Measurements from ENCODE around the gene SPATA9. TPM values are rescaled to one million over a fixed set of nuclear protein-coding genes. Genes with fewer than 3 reads are reported as not detected.

SPATA9 gene, protein sequence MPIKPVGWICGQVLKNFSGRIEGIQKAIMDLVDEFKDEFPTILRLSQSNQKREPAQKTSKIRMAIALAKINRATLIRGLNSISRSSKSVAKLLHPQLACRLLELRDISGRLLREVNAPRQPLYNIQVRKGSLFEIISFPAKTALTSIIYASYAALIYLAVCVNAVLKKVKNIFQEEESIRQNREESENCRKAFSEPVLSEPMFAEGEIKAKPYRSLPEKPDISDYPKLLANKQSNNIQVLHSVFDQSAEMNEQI
- 1.0 TPM for total RNA-seq

DNA sequence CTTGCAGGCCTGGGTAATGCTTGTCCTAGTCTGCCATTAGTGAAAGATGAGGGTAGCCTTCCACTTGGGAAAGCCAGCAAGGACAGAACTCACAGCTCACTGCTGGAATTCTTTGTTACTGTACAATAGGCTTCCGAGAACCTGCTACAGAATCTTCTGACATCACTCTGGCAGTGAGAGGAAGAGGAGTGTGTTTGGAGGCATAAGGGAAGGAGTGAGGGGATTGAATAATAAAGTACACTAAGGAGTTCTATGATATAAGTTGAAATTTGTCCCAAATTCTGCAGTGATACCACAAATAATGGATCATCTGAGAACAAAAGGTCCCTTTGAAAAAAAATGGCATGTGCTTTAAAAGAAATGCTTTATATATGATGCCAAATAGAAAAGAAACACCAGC, at the start of gene SPATA9:
Gene SPATA9 (minus strand): TSS at position 101 of the 400 bp plus-strand sequence. CDS start 137 bp downstream, outside the sequence.
- Histone ChIP-seq H3K4me1 (ENCODE audit: control insufficient read depth in 3 of 3, insufficient read depth in 3 of 3, low read length in 3 of 3) (no peaks in the 10 kb centered on the region), H3K27me3 (ENCODE audit: control insufficient read depth in 3 of 3, insufficient read depth in 3 of 3, low read length in 3 of 3) (no peaks in the 10 kb centered on the region), H3K9ac (ENCODE audit: low read depth in 1 of 3, low read length in 3 of 3) (no peak within 1 kb of the TSS), H3K36me3 (ENCODE audit: control insufficient read depth in 3 of 3, insufficient read depth in 3 of 3, low read length in 3 of 3) (no peaks in the 10 kb centered on the region), H3K27ac (ENCODE audit: low read depth, low read length) (no peak within 1 kb of the TSS), H3K4me3 (ENCODE audit: low read length in 3 of 3) (no peak within 1 kb of the TSS), H3K9me3 (ENCODE audit: control insufficient read depth in 3 of 3, low read length in 3 of 3) (no peaks in the 10 kb centered on the region)

DNA sequence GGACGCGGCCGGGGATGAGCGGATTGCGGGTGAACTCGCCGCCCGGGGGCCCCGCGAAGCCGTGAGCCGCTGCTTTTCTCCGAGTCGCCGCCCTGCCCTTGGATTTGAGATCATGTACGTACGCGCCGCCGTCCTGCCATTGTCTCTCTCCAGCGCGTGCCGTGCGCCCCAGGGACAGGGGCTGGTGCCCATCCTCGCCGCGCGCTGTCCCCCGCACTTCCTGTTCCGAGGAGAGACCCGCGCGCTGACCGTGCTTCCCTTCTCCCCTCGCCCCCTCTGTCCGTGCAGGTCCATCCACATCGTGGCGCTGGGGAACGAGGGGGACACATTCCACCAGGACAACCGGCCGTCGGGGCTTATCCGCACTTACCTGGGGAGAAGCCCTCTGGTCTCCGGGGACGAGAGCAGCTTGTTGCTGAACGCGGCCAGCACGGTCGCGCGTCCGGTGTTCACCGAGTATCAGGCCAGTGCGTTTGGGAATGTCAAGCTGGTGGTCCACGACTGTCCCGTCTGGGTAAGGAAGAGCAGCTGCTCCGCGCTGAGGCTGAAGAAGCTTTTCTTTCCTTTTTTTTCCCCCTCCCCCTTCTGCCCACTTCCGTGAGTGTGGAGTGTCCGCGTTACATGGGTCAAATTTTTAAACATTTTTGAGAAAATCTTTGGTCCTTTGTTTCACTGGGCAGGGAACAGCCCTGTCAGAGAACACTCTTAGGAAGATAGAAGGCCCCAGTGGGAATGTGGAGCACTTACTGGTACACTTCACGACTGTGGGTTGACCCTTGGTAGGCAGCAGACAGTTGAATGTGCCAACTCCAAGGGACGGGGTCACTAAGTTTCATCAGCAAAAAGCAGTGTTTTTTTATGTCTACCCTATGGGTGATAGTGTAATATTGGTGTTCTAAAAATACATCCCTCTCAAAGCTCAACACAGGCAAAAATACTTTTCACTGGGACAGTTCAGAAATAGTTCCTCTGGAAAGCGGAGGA, 49.1 kb upstream of the SPATA9 start:
- H3K36me3 ChIP-seq (ENCODE audit: control insufficient read depth in 3 of 3, insufficient read depth in 3 of 3, low read length in 3 of 3): no peaks in the 10 kb centered on the region
- H3K4me3 ChIP-seq (ENCODE audit: low read length in 3 of 3): peak overlapping the region; percentile 90 to 96 (median 92)
- peak overlapping the region; percentile 86 to 93 (median 92) for H3K9ac ChIP-seq (ENCODE audit: low read depth in 1 of 3, low read length in 3 of 3)
- H3K9me3 ChIP-seq (ENCODE audit: control insufficient read depth in 3 of 3, low read length in 3 of 3): no peaks in the 10 kb centered on the region
- H3K27me3 ChIP-seq (ENCODE audit: control insufficient read depth in 3 of 3, insufficient read depth in 3 of 3, low read length in 3 of 3): no peaks in the 10 kb centered on the region
- H3K4me1 ChIP-seq (ENCODE audit: control insufficient read depth in 3 of 3, insufficient read depth in 3 of 3, low read length in 3 of 3): peaks cover 17 to 30% (median 19%) of the 10 kb centered on the region in 3 donors
- H3K27ac ChIP-seq (ENCODE audit: low read depth, low read length): peak overlapping the region; percentile 92

DNA sequence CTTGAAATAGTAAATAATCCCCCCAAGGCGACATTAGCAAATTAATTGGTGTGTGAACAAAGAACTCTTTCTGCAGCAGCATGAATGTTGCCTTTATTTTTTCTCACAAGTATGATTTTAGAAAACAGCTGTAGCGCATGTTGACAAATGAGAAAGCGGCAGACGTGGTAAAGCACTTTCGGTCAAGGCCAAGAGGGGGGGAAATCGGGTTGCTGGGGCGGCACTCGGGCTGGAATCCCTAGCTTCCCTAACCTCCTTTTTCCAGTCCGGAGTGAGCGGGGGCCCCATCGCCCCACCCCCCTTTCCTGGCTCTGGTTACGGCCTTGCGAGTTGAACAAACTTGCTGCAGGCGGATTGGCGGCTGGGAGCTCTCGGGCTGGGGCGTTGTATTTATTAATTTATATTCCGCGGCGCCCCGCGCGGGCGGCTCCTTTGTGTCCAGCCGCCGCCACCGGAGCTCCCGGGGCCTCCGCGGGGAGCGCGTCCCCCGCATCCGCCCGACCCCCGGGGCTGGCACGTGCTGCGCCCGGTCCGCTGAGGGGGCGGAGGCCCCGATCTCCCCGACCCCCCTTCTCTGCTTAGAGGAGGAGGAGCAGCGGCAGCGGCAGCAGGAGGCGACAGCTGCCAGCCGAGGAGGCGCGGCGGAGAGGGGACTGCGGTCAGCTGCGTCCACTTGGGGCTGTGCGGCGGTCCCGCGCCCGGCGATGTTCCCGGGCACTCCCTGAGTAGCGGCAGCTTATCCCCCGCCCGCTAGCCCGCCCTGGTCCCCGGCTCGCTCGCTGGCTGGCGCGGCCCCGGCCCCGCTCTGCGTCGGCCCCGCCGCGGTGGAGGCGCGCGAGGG, 48.2 kb upstream of the SPATA9 start, which contains the start of gene RHOBTB3:
Gene RHOBTB3 (plus strand): TSS at position 607 of the 841 bp plus-strand sequence. CDS start 347 bp downstream, outside the sequence.
- H3K27me3 ChIP-seq (ENCODE audit: control insufficient read depth in 3 of 3, insufficient read depth in 3 of 3, low read length in 3 of 3): no peaks in the 10 kb centered on the region
- H3K4me1 ChIP-seq (ENCODE audit: control insufficient read depth in 3 of 3, insufficient read depth in 3 of 3, low read length in 3 of 3): peaks cover 19 to 30% (median 19%) of the 10 kb centered on the region in 3 donors
- H3K36me3 ChIP-seq (ENCODE audit: control insufficient read depth in 3 of 3, insufficient read depth in 3 of 3, low read length in 3 of 3): no peaks in the 10 kb centered on the region
- no peaks in the 10 kb centered on the region for H3K9me3 ChIP-seq (ENCODE audit: control insufficient read depth in 3 of 3, low read length in 3 of 3)
- H3K4me3 ChIP-seq (ENCODE audit: low read length in 3 of 3): peak within 1 kb of the TSS; percentile 90 to 96 (median 92)
- H3K9ac ChIP-seq (ENCODE audit: low read depth in 1 of 3, low read length in 3 of 3): peak within 1 kb of the TSS; percentile 86 to 93 (median 92)
- peak within 1 kb of the TSS; percentile 92 for H3K27ac ChIP-seq (ENCODE audit: low read depth, low read length)

DNA sequence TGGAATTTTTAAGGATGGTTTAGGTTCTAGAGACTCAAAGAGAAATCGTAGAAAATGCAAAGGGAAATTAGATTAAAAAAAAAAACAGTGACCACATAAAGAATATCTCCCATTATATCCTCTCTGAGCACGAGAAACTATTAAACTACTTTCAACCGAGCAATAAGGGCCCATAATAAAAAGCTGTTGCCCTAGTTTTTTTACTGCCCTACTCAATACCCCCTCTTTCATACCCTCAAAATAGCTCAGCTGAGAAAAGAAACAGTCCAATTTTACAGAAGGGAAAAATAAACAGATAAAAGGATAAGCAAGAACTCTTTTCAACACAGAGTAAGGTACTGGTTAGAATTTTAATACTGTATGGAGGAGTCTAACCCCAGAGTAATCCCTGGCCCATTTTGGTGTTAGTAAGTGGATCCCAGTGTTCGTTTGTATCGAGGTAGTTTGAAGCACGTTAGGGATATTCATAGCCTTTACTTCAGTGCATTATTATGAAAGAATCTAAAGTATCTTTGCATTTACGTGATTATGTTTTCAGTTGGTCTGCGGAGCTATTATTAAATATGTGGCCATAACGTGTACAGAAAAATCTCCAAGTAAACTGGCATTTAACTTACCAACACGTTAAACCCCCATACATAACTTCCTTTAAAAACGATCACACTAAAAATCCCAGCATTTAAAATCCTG, 47.4 kb upstream of the SPATA9 start:
- no peaks in the 10 kb centered on the region for H3K36me3 ChIP-seq (ENCODE audit: control insufficient read depth in 3 of 3, insufficient read depth in 3 of 3, low read length in 3 of 3)
- H3K4me3 ChIP-seq (ENCODE audit: low read length in 3 of 3): peak overlapping the region; percentile 90 to 96 (median 92)
- H3K4me1 ChIP-seq (ENCODE audit: control insufficient read depth in 3 of 3, insufficient read depth in 3 of 3, low read length in 3 of 3): peaks cover 15 to 23% (median 16%) of the 10 kb centered on the region in 3 donors
- H3K9ac ChIP-seq (ENCODE audit: low read depth in 1 of 3, low read length in 3 of 3): peak overlapping the region; percentile 86 to 93 (median 92)
- H3K27me3 ChIP-seq (ENCODE audit: control insufficient read depth in 3 of 3, insufficient read depth in 3 of 3, low read length in 3 of 3): no peaks in the 10 kb centered on the region
- no peaks in the 10 kb centered on the region for H3K9me3 ChIP-seq (ENCODE audit: control insufficient read depth in 3 of 3, low read length in 3 of 3)
- H3K27ac ChIP-seq (ENCODE audit: low read depth, low read length): peak overlapping the region; percentile 92

DNA sequence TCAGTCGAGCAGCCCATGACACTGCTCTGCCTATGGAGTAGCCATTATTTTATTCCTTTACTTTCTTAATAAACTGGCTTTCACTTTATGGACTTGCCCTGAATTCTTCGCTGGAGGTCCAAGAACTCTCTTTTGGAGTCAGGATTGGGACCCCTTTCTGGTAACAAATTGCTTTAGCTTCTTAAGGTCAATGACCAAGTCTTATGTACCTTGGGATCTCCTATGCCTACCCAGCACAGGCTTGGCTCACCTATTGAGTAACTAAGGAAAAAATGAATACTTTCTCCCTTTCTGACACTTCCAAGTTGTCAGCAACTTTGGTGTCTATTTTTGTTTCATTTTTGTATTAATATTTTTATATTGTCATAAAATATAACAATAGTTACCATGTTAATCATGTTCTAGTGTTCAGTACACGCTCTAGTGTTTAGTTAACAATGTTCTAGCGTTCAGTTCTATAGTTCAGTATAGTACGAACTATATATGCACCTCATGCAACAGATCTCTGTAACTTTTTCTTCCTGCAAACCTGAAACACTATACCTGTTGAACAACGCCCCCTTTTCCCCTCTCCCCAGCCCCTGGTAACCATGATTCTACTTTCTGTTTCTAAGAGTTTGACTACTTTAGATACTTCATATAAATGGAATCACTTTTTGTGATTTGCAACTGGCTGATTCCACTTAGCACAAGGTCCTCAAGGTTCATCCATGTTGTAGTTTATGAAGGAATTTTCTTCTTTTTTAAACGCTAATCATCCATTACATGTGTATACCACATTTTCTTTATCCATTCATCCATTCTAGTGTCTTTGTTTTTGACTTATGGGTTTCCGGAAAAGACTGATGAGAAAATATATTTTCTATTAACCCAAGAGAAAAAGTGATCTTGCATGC, 46.6 kb upstream of the SPATA9 start:
- Histone ChIP-seq H3K9ac (ENCODE audit: low read depth in 1 of 3, low read length in 3 of 3) (no peak overlapping the region), H3K27ac (ENCODE audit: low read depth, low read length) (peak overlapping the region; percentile 92), H3K36me3 (ENCODE audit: control insufficient read depth in 3 of 3, insufficient read depth in 3 of 3, low read length in 3 of 3) (no peaks in the 10 kb centered on the region), H3K4me3 (ENCODE audit: low read length in 3 of 3) (no peak overlapping the region), H3K27me3 (ENCODE audit: control insufficient read depth in 3 of 3, insufficient read depth in 3 of 3, low read length in 3 of 3) (no peaks in the 10 kb centered on the region), H3K4me1 (ENCODE audit: control insufficient read depth in 3 of 3, insufficient read depth in 3 of 3, low read length in 3 of 3) (peaks cover 8 to 17% (median 10%) of the 10 kb centered on the region in 3 donors), H3K9me3 (ENCODE audit: control insufficient read depth in 3 of 3, low read length in 3 of 3) (no peaks in the 10 kb centered on the region)

DNA sequence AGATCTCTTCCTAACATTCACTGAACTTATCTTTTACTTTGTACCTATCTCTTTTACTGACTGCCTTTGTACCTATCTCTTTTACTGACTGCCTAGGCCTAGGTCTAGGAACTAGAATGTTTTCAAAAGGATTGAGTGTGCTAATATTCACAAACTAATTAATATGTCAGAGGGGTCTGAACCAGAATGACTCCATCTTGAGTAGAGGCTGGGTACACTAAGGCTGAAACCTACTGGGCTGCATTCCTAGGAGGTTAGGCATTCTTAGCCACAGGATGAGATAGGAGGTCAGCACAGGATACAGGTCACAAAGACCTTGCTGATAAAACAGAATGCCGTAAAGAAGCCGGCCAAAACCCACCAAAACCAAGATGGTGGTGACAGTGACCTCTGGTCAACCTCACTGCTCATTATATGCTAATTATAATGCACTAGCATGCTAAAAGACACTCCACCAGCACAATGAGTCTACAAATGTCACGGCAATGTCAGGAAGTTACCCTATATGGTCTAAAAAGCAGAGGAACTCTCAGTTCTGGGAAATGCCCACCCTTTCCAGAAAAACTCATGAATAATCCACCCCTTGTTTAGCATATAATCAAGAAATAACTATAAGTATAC, 45.8 kb upstream of the SPATA9 start:
- no peaks in the 10 kb centered on the region for H3K9me3 ChIP-seq (ENCODE audit: control insufficient read depth in 3 of 3, low read length in 3 of 3)
- H3K4me3 ChIP-seq (ENCODE audit: low read length in 3 of 3): no peak overlapping the region
- peaks cover 8 to 10% (median 8%) of the 10 kb centered on the region in 3 donors for H3K4me1 ChIP-seq (ENCODE audit: control insufficient read depth in 3 of 3, insufficient read depth in 3 of 3, low read length in 3 of 3)
- H3K27me3 ChIP-seq (ENCODE audit: control insufficient read depth in 3 of 3, insufficient read depth in 3 of 3, low read length in 3 of 3): no peaks in the 10 kb centered on the region
- H3K27ac ChIP-seq (ENCODE audit: low read depth, low read length): peak overlapping the region; percentile 36
- no peak overlapping the region for H3K9ac ChIP-seq (ENCODE audit: low read depth in 1 of 3, low read length in 3 of 3)
- no peaks in the 10 kb centered on the region for H3K36me3 ChIP-seq (ENCODE audit: control insufficient read depth in 3 of 3, insufficient read depth in 3 of 3, low read length in 3 of 3)

DNA sequence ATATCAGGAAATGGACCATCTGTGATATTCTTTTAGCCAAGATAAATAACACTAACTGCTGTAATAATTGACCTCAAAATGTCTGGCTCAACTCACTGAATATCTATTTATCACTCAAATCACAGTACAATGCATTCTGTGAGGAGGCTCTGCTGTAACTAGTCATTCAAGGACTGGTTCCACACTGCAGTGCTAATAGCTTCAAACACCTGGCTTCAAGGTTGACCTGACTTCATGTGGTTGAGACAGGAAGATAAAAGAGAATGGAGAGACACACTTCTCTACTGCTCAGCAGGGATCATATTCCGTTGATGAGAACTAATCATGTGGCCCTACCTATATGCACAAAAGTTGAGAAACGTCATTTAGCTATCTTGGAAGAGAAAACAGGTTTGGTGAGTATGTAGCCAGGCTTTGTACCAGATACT, 45.0 kb upstream of the SPATA9 start:
- Histone ChIP-seq H3K9ac (ENCODE audit: low read depth in 1 of 3, low read length in 3 of 3) (no peak overlapping the region), H3K36me3 (ENCODE audit: control insufficient read depth in 3 of 3, insufficient read depth in 3 of 3, low read length in 3 of 3) (no peaks in the 10 kb centered on the region), H3K9me3 (ENCODE audit: control insufficient read depth in 3 of 3, low read length in 3 of 3) (no peaks in the 10 kb centered on the region), H3K27ac (ENCODE audit: low read depth, low read length) (peak overlapping the region; percentile 36), H3K27me3 (ENCODE audit: control insufficient read depth in 3 of 3, insufficient read depth in 3 of 3, low read length in 3 of 3) (no peaks in the 10 kb centered on the region), H3K4me3 (ENCODE audit: low read length in 3 of 3) (no peak overlapping the region), H3K4me1 (ENCODE audit: control insufficient read depth in 3 of 3, insufficient read depth in 3 of 3, low read length in 3 of 3) (peaks cover 8 to 9% (median 9%) of the 10 kb centered on the region in 3 donors)
